Measurements from ENCODE around the gene SLC2A13.
"Not testable (repeated sequence)": the region's sequence is repeated elsewhere in the genome, so short reads cannot be mapped to it uniquely, and the experiment has no call there.

Gene SLC2A13

DNA sequence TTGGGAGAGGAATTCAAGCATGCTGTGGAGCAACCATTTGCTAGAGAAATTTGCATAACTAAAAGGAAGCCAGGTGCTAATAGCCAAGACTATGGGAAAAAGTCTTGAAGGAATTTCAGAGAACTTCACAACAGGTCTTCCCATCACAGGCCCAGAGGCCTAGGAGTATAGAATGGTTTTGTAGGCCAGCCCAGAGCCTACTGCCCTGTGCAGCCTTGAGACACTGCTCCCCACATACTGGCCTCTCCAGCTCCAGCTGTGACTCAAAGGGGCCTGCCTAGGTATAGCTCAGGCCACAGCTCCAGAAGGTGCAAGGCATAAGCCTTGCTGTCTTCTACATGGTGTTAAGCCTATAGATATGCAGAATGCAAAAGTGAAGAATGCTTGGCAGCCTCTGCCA is 227.1 kb downstream of the SLC2A13 start:
- DNase-seq (ENCODE audit: low read depth in 1 of 2, low spot score in 1 of 2): no peak

DNA sequence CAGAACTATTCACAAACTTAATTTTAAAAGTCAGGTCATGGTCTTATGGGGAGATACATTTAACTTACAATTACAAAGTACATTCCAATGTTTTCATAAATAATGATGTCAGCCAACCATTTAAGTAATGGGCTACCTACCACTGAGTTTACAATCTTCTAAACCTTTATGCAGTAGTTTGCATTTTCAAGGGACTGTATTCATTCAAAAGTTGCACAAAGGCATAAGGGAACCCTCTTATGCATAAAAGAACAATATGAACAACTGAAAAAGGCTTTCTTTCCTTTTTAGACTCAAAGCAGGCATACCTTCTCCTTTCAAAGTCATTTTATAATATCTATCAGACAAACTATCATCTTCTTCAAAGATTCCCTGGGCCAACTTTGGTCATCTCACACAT is 230.2 kb downstream of the SLC2A13 start:
- DNase-seq (ENCODE audit: low read depth in 1 of 2, low spot score in 1 of 2): no peak

DNA sequence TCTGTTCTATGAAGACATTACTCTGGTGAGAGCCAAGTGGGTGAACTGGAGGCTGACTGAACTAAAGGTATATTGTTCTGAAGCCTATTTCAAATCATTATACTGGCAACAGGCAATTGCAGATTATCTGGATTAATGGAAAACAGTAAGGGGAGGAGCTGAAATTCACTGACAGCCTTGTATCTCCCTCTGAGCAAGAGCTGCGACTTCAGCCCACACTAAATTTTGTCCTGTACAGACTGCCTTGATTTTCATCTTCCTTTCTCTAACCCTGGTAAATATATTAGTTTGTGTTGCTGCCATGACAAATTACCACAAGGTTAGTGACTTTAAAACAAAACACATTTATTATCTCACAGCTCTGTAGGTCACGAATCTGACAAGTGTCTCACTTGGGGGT is 231.1 kb downstream of the SLC2A13 start:
- DNase-seq (ENCODE audit: low read depth in 1 of 2, low spot score in 1 of 2): no peak

DNA sequence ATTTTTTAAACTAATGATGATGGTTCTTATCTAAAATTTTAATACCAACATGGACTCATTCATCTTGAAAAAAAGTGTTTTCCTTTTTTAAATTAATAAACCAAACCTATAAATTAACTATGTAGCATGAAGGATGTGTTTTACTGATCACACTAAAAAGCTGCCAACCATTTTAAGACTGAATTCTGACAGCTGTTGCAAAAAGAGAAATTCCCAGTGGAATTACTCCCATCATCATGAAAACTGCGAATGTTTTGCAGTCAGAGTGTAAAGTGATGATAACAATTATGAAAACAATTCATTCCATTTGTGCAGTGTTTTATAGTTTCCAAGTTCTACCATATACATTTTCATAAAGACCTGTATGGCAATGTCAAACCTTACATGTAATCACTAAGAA is 232.8 kb downstream of the SLC2A13 start:
- DNase-seq (ENCODE audit: low read depth in 1 of 2, low spot score in 1 of 2): no peak

DNA sequence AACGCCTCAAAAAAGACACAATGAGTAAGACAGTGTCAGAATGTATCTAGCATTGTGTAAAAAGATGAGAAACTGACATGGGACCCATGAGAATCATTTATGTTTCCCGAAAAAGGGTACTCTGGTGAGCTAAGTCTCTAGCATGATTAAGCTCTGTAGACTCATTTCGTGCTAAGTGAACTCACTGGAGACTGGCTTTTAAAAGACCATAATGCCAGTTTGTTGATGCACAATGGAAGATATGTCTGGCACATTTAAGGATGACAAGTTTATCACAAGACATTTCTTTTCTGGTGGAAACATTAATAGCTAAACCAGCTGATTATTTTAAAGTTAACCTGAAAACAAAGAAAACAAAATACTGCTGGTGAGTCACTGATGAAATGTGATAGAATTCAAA is 233.5 kb downstream of the SLC2A13 start:
- no peak for DNase-seq (ENCODE audit: low read depth in 1 of 2, low spot score in 1 of 2)

DNA sequence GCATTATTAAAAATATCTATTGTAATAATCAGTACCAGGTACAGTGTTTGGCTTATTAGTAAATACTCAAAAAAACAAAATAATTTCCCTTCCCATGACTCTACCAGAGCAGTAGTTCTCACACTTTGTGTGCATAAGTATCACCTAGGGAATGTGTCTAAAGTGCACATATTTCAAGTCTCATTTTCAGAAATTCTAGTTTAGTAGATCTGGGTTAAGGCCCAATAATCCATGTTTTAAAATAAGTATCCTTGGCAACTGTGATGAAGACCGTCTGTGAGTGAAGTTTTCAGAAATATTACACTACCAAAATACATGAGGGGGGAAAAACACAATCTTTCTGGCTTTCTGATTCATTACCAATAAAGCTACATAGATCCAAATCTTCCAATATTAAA is 237.6 kb downstream of the SLC2A13 start:
- DNase-seq (ENCODE audit: low read depth in 1 of 2, low spot score in 1 of 2): no peak

DNA sequence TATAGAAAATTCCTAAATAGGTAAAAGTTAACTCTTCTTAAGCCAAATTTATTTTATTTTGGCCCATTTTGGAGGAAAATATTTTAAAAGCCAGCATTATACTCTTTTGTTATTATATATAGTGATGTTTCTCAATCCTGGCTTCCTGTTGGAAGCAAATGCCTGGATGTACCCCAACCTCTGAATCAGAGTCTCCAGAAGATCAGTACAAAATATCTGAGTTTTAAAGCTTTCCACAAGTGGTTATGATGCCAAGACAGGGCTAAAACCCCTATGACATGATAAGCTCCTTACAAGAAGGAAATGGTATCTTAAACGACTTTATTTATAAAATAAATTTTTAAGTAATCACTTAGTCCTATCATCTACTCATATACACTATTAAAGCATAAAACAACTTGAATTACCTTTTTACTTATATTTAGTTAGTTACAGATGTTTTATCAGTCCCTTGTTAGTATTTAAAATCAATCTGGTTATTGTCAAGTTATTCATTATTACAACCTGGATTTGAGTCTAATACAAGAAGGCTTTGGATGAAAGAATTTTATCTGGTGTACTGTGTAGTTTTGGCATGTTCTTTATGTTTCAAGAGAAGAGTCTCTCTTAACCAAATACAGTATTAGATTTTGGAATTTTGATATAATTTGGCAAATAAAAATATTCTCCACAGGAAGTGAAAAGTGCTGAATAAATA is 238.1 kb downstream of the SLC2A13 start:
- DNase-seq (ENCODE audit: low read depth in 1 of 2, low spot score in 1 of 2): no peak

DNA sequence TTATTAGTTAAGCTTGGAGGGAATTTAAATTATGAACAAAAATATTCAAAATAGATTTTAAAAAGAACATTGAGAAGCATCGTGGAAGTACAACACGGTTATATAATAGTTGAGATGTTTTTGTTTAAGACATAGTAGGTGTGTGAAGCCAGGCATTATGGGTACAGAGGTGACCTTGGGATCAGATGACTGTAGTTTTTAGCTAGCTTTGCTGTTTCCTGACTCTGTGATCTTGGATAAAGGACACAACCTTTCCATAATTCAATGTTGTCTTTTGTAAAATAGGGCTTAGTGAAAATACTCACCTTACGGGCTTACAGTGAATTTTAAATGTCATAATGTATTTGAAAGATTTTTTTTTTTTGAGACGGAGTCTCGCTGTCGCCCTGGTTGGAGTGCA is 239.7 kb downstream of the SLC2A13 start:
- no peak for DNase-seq (ENCODE audit: low read depth in 1 of 2, low spot score in 1 of 2)

DNA sequence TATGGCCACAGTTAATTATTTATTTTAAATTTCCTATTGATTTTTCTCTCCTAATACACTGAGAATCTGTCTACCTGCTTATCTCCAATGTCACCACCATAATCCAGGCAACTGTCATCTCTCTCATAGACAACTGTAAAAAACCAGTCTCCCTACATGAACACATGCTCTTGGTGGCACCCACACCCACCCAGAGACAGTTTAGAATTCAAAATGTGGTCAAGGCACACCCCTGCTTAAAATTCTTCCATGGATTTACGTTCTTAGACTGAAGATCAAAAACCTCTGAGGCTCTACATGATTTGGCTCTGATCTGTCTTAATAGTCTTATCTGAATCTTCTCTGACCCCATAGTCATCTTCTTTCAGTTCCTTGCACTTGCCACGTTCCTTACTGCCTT is 245.2 kb downstream of the SLC2A13 start:
- DNase-seq (ENCODE audit: low read depth in 1 of 2, low spot score in 1 of 2): no peak

DNA sequence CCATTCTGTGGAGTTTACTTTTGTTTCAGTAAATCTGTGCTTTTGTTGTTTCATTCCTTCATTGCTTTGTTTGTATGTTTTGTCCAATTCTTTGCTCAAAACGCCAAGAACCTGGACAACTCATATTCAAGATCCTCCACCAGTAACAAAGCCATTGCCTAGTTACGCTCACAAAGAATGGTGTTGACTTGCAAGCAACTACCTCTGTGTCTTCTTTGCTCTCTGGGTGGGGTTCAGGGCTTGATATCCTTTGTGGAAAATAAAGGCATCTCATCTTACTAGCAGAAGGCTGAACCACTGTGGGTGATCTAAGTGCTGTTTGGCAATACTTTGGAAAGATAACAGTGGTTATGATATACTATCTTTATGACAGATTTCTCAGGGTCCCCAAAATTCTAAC is 252.9 kb downstream of the SLC2A13 start:
- DNase-seq (ENCODE audit: low read depth in 1 of 2, low spot score in 1 of 2): no peak

DNA sequence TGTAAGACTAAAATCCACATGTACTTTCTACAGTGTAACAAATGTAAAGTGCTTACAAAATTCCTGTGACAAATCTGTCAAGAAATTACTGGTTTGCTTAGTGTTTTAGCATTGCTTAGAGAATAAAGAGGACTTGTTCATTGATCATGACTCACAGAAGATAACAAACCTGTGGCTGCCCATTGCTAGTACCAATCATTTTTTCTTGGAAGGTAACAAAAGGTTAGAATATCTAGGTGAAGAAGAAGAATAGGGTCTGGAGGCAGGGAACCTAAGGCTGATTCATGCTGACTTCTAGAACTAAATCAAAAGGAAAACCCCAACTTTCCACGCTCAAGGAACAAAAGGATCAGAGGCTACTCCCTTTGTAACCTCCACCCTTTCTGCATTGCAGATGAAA is 253.5 kb downstream of the SLC2A13 start:
- no peak for DNase-seq (ENCODE audit: low read depth in 1 of 2, low spot score in 1 of 2)

DNA sequence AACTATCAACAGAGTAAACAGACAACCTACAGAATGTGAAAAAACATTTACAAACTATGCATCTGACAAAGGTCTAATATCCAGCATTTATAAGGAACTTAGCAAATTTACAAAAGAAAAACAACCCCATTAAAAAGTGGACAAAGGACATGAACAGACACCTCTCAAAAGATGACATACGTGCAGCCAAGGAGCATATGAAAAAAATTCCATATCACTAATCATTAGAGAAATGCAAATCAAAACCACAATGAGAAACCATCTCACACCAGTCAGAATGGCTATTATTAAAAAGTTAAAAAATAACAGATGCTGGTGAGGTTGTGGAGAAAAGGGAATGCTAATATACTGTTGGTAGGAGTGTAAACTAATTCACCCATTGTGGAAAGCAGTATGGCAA is 257.7 kb downstream of the SLC2A13 start:
- not testable (repeated sequence) for DNase-seq (ENCODE audit: low read depth in 1 of 2, low spot score in 1 of 2)

DNA sequence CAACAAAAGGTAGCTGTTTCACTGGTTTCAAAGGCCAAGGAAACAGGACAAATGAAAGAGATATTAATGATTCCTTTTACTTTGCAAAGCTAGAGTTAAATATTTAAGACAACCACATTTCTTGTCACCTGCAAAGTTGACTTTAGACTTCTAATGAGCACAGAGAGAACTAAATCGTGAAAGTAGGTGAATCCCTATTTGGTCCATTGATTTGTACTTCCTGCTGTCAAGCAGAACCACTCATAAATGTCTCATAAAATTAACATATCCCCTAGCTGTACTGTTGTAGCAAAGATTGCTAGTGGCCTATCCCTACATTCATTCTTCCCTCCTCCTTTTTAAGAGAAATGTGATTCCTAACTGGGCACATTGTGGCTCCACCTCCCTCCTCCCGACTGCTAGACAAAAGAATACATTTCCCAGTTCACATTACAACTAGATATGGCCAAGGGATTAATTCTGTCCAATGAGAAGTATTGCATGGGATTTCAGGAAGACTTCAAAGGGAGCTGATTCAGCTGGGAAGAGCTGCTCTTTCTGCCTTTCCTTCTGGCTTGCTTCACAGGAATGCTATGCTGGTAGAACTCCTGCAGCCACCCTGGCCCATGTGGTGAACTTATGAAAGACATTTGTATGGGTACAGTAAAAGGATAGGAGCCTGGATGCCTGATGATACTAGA is 258.8 kb downstream of the SLC2A13 start:
- DNase-seq (ENCODE audit: low read depth in 1 of 2, low spot score in 1 of 2): no peak

DNA sequence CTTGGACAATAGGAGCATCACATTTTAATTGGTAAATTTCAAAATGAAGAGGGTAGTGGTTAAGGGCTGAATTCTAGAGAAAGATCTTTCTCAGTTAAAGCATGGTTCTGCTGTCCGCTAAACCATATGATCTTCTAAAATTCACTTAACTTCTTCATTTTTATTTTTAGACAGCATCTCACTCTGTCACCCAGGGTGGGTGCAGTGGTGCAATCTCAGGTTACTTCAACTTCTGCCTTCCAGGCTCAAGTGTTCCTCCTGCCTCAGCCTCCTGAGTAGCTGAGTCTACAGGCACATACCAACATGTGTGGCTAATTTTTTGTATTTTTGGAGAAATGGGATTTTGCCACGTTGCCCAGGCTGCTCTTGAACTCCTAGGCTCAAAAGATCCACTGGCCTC is 259.6 kb downstream of the SLC2A13 start:
- DNase-seq (ENCODE audit: low read depth in 1 of 2, low spot score in 1 of 2): no peak

DNA sequence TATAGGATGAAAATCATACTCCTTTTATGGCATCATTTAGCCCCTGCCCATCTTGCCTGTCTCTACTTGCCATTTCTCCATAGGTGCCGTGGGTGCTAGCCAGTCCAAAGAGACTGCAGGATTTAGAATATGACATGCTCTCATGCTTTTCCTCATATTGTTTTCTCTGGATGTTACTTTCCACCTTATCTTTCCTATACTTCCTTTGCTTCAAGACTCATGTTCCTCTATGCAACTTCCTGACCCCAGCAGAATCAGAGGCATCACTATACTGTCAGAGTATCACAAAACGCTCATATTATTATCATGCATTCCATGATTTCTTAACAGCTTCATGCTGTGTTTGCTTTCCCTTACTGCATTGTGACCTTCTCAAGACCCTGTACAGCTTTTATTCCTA is 265.5 kb downstream of the SLC2A13 start:
- DNase-seq (ENCODE audit: low read depth in 1 of 2, low spot score in 1 of 2): no peak

DNA sequence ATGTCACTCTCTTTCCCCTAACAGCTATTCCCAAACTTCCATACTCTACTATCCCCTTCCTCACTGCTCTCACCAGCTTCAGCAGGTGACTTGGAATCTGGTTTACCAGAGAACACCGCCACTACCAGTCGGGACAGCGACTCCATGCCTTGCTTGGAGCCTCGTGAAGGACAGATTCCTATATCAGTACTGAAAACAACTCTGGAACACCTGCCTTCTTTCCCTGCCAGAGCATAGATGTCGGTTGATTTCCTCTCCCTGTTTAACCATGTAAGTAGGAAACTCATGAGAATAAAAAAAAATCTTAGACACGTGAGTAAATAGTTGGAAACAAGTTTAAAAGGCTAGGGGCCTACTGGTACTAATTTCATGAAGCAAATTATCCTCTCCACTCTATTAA is 266.8 kb downstream of the SLC2A13 start:
- no peak for DNase-seq (ENCODE audit: low read depth in 1 of 2, low spot score in 1 of 2)

DNA sequence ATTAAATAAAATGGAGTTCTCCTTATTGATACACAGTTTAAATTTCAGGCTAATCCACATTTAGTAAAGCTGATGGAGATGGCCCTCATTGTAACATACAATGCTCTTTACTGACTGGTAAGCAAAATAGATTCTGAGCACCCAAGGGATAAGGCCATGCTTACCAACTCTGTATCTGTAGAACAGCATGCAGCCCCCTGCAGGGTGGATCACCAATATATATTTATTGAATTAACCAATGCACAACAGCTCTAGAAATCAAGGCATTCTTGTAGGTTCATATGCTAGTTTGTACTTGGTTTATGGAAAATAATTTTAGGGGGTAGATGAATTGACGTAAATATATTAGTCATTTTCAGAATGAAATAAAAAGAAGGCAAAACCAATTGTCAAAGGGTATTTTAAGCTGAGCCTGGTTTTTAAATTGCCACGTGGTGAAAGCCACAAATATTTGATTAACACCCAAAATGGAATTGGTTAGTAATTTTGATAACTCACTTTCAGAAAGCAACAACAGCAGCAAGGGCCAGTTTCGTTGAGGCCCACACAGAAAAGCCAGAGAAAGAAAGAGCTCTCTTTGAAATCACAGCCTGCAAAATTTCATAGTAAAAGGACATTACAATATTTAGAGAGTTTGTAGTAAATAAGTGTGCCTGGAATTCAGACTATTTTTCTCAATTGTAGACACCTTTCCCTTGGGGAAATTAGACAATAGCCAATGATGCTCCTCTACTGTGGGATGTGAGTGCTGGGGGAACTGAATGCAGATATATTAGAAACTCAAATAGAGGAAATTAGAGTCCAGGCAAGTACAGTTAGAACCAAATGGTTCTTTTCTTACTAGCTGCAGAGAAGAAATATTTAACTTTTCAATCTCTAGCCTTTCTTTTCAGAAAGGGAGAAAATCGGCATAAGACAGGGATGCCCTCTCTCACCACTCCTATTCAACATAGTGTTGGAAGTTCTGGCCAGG is 270.1 kb downstream of the SLC2A13 start:
- DNase-seq (ENCODE audit: low read depth in 1 of 2, low spot score in 1 of 2): no peak

DNA sequence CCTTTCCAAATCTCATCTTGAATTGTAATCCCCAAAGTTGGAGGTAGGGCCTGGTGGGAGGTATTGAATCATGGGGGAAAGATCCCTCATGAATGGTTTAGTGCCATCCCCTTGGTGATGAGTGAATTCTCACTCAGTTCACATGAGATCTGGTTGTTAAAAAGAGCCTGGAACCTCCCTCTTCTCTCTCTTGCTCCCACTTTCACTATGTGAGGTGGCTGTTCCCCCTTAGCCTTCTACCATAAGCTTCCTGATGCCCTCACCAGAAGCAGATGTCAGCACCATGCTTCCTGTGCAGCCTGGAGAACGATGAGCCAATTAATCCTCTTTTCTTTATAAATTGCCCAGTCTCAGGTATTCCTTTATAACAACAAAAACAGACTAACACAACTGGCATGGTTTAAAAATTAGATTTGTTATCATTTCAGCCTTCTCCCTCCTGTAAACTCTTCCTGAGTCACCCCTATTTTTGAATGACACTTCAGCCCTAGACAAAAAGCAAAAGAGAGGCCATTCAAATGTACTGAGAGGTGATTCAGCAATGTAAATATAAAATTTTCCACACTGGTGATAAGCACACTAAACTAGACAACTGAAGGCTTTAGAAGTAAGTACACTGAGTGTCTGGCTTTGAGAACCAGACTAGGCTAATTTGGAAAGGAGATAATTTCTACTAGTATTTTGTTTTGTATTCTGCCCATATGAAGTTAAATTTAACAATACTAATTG is 274.1 kb downstream of the SLC2A13 start:
- no peak for DNase-seq (ENCODE audit: low read depth in 1 of 2, low spot score in 1 of 2)

DNA sequence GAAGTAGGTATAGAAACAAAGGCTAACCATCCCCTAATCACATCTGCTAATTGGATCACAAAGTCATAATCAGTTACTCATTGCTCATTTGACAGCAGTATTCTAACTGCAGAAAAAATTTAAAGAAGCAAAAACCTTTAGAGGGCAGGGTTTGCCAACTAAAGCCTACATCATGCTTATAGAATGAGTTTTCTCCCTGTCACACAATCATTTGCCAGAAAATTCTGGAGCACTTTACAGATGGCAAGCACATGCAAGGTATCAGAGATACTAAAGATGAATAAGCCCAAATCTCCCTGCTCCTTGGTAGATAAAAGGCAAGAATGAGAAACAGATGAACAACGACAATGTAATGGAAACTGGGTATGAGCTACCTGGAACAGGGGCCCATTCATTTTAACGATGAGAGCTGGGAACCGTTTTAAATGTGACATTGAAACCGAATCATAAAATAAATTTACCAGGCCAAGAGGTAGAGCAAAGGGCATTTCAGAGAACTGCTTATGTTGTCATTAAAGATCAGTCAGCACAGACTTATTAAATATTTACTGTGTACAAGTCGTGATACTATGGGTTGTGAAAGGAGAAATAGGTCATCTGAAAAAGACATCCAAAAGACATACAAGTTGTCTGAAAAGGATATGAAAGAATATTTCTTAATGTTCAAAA is 274.9 kb downstream of the SLC2A13 start:
- DNase-seq (ENCODE audit: low read depth in 1 of 2, low spot score in 1 of 2): no peak

DNA sequence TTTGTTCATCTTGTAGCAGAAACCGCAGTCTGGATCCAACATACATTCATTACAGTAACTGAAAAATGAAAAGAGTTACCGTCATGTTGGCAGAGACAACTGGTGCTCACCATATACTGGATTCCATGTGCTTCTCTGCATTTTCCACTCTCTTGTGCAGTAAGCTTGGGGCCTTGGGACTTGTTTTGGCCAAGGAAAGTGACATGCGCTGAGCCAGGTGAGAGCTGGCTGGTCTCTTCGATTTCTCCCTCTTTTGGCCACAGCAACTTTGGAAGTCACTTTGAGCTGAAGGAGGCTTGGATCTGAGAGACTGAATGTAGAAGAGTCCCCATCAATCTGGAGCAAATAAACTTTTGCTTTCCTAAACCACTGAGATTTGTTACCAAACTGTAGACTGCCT is 275.7 kb downstream of the SLC2A13 start:
- no peak for DNase-seq (ENCODE audit: low read depth in 1 of 2, low spot score in 1 of 2)

Measured in activated CD4-positive, alpha-beta T cell treated with anti-CD3 and anti-CD28 coated beads, Interleukin-2, amount 50 U/mL, for 24 hours (primary cell).